Nephron (organoid): Measurements from ENCODE around the gene HECTD1.

ENCODE experiments used
- H3K27ac Mint-ChIP-seq, 3 experiments: 2 replicates each; pipeline ENCODE4 v1.8.0; 2020; ENCODE audit warnings: mixed read lengths in 3 of 3, mild to moderate bottlenecking in 2 of 3, moderate library complexity in 1 of 3
- H3K27me3 Mint-ChIP-seq: 2 replicates; pipeline ENCODE4 v1.8.0; 2021; ENCODE audit warnings: low read depth, mild to moderate bottlenecking, moderate library complexity, mixed read lengths
- H3K36me3 Mint-ChIP-seq: 2 replicates; pipeline ENCODE4 v1.8.0; 2020; ENCODE audit warnings: low read depth, mixed read lengths
- H3K4me1 Mint-ChIP-seq: 2 replicates; pipeline ENCODE4 v1.8.0; 2020; ENCODE audit warnings: mixed read lengths
- H3K4me3 Mint-ChIP-seq, 3 experiments: 2 replicates each; pipeline ENCODE4 v1.8.0; 2020; ENCODE audit warnings: mild to moderate bottlenecking in 3 of 3, mixed read lengths in 3 of 3, moderate library complexity in 2 of 3
- H3K9me3 Mint-ChIP-seq: 2 replicates; pipeline ENCODE4 v1.8.0; 2020; ENCODE audit warnings: mixed read lengths
- TF ChIP-seq, protein P1 (sequence below), 3 experiments: fragments of 200-600 bp; sonication (generic); IDR thresholded peaks; one replicate each; pipeline ENCODE4 v1.5.0; 2021; ENCODE audit warnings: antibody characterized with exemption in 3 of 3; ENCODE audit not compliant: unreplicated experiment in 3 of 3

The HECTD1 gene

DNA sequence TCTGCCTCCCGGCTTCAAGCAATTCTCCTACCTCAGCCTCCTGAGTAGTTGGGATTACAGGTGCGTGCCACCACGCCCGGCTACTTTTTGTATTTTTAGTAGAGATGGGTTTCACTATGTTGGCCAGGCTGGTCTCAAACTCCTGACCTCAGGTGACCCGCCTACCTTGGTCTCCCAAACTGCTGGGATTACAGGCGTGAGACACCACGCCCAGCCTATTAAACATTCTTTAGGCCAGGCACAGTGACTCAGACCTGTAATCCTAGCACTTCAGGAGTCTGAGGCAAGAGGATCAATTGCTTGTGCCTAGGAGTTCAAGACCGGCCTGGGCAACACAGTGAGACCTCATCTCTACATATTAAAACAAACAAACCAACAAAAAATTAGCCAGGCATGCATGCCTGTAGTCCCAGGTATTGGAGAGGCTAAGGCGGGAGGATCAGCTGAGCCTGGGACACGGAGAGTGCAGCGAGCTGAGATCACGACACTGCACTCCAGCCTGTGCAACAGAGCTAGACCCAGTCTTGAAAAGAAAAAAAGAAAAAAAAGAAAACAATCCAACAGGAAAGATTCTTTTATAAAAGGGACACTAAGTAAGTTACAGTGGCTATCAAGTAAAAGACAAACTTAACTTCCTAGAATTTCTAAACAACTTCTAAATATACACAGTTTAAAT is 70.2 kb downstream of the HECTD1 start:
- no peaks in the 10 kb centered on the region for H3K27me3 Mint-ChIP-seq
- H3K9me3 Mint-ChIP-seq: no peaks in the 10 kb centered on the region
- no peak overlapping the region for H3K4me3 Mint-ChIP-seq
- no peaks in the 10 kb centered on the region for H3K4me1 Mint-ChIP-seq
- H3K36me3 Mint-ChIP-seq: peaks cover 57% of the 10 kb centered on the region
- H3K27ac Mint-ChIP-seq: no peak overlapping the region
- TF ChIP-seq, protein P1, sequence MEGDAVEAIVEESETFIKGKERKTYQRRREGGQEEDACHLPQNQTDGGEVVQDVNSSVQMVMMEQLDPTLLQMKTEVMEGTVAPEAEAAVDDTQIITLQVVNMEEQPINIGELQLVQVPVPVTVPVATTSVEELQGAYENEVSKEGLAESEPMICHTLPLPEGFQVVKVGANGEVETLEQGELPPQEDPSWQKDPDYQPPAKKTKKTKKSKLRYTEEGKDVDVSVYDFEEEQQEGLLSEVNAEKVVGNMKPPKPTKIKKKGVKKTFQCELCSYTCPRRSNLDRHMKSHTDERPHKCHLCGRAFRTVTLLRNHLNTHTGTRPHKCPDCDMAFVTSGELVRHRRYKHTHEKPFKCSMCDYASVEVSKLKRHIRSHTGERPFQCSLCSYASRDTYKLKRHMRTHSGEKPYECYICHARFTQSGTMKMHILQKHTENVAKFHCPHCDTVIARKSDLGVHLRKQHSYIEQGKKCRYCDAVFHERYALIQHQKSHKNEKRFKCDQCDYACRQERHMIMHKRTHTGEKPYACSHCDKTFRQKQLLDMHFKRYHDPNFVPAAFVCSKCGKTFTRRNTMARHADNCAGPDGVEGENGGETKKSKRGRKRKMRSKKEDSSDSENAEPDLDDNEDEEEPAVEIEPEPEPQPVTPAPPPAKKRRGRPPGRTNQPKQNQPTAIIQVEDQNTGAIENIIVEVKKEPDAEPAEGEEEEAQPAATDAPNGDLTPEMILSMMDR (IDR thresholded peaks at IDR 0.05; ENCODE audit: unreplicated experiment in 3 of 3): no peak

DNA sequence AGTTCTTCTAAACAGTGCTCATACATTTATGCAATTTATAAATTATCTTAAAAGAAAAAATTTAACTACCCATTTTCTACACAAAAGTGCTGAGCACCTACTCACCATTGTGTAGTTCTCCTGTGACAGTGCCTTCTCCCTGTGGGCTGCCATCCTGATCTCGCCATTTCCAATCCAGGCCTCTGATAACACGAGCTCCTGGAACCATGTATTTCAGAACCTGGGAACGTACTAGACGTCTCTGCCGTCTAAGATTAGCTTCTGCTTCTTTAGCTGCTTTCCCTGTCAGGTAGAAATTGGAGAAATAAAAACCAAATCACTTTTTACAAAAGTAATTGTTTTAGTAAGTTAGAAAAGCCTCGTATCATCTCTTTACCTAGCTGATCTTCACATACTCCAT is 74.5 kb downstream of the HECTD1 start:
- no peak overlapping the region for H3K27ac Mint-ChIP-seq
- TF ChIP-seq, protein P1 (IDR thresholded peaks at IDR 0.05; ENCODE audit: unreplicated experiment in 3 of 3): no peak
- peaks cover 61% of the 10 kb centered on the region for H3K36me3 Mint-ChIP-seq
- H3K4me3 Mint-ChIP-seq: no peak overlapping the region
- no peaks in the 10 kb centered on the region for H3K27me3 Mint-ChIP-seq
- H3K4me1 Mint-ChIP-seq: no peaks in the 10 kb centered on the region
- H3K9me3 Mint-ChIP-seq: no peaks in the 10 kb centered on the region

DNA sequence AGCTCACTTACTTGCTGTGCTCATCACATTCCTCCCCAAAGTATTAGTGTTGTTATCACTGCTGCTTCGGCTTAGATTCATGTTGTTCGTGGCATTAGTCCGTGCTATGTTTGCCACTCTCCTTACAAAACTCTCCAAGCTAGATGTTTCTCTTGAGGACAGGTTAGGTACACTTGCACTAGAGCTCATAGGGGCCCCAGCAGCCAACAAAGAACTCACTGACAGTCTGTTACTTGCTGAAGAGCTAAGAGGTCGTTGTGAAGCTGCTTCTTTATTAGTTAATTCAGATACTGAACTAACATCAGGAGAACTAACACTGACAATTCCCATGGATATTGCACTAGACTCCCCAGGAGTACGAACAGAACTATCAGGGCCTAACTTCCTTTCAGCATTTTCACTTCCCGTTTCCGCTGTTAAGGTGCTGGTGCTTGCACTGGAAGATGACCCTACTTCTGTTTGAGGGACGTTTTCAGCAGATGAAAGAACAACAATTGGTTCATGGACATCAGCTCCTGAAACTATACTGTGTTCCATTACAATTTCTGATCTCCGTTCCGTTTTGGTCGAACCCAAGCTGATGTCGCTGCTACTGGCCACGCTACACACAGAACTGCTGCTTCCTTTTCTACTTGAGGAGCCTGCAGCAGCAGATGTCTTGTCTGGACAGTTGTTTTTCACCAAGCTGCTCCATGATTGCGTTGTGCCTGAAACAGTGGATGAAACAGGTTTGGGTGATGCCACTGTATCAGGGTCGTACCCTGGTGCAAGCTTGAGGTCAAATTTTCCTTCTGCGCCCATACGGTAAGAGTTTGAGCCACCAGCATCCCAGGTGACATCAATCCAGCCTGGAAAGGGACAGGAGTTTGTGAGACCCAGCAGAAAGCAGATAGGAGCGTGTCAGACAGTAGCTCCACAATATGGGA is 78.7 kb downstream of the HECTD1 start:
- Mint-ChIP-seq H3K4me3 (no peak overlapping the region), H3K9me3 (no peaks in the 10 kb centered on the region), H3K27ac (peak overlapping the region in 1 of 3 experiments; percentile 50), H3K4me1 (no peaks in the 10 kb centered on the region), H3K27me3 (no peaks in the 10 kb centered on the region), H3K36me3 (peaks cover 59% of the 10 kb centered on the region)
- TF ChIP-seq, protein P1 (IDR thresholded peaks at IDR 0.05; ENCODE audit: unreplicated experiment in 3 of 3): no peak

DNA sequence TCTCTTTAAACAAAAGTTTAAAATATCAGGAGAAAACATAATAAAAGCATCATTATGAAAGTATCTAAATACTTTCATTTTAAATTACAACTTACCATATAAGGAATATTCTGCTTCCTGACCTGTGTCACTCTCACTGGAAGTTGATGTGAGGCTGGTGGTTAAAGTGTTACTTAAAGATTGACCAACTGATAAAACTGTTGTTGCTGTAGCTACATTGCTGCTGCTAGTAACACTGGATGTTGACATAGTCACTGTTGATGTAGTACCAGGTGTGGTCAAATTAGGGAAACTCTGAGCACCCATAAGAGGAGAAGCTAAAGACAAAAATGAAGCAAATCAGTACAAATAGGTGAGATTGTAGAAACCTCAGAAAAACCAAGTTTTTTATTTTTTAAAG is 79.9 kb downstream of the HECTD1 start:
- TF ChIP-seq, protein P1 (IDR thresholded peaks at IDR 0.05; ENCODE audit: unreplicated experiment in 3 of 3): no peak
- Mint-ChIP-seq H3K27me3 (no peaks in the 10 kb centered on the region), H3K36me3 (peaks cover 58% of the 10 kb centered on the region), H3K4me3 (no peak overlapping the region), H3K4me1 (no peaks in the 10 kb centered on the region), H3K9me3 (no peaks in the 10 kb centered on the region), H3K27ac (peak overlapping the region in 1 of 3 experiments; percentile 55)

DNA sequence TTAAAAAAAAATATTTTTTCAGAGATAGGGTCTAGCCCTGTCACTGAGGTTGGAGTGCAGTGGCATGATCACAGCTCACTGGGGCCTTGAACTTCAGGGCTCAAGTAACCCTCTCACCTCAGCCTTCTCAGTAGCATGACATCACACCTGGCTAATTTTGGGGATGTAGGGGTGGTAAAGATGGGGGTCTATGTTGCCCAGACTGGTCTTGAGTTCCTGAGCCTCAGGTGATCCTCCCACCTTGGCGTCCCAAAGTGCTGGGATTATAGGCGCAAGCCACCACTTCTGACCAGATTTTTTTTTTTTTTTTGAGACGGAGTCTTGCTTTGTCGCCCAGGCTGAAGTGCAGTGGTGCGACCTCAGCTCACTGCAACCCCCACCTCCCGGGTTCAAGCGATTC is 80.9 kb downstream of the HECTD1 start:
- no peaks in the 10 kb centered on the region for H3K4me1 Mint-ChIP-seq
- no peaks in the 10 kb centered on the region for H3K27me3 Mint-ChIP-seq
- peaks cover 62% of the 10 kb centered on the region for H3K36me3 Mint-ChIP-seq
- TF ChIP-seq, protein P1 (IDR thresholded peaks at IDR 0.05; ENCODE audit: unreplicated experiment in 3 of 3): no peak
- H3K27ac Mint-ChIP-seq: no peak overlapping the region
- H3K4me3 Mint-ChIP-seq: no peak overlapping the region
- H3K9me3 Mint-ChIP-seq: no peaks in the 10 kb centered on the region
